ENCODE data around the gene KRT80.

DNA sequence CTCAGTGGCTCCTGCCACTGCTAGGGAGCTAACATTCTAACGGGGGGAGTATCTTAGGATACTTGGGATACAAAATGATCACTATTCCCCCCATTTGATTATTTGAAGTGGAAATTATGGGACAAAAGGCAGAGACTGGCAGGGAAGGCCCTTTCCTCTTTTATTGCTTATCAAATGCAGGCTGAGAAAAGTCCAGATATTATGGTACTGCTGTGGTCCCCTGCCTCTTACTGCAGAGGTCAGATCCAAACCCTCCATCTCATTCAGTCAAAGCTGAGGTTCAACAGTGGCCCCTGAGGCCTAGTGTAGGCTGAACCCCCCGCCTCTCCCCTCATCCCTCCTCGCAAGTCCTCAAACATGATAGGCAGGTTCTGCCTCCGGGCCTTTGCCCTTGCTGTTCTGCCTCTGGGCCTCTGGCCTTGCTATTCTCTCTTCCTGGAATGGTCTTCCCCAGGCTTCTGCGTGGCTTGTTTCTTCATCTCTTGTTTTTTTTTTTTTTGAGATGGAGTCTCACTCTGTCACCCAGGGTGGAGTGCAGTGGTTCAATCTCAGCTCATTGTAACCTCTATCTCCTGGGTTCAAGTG, 34.2 kb downstream of the KRT80 start:
- TF ChIP-seq, protein P1, sequence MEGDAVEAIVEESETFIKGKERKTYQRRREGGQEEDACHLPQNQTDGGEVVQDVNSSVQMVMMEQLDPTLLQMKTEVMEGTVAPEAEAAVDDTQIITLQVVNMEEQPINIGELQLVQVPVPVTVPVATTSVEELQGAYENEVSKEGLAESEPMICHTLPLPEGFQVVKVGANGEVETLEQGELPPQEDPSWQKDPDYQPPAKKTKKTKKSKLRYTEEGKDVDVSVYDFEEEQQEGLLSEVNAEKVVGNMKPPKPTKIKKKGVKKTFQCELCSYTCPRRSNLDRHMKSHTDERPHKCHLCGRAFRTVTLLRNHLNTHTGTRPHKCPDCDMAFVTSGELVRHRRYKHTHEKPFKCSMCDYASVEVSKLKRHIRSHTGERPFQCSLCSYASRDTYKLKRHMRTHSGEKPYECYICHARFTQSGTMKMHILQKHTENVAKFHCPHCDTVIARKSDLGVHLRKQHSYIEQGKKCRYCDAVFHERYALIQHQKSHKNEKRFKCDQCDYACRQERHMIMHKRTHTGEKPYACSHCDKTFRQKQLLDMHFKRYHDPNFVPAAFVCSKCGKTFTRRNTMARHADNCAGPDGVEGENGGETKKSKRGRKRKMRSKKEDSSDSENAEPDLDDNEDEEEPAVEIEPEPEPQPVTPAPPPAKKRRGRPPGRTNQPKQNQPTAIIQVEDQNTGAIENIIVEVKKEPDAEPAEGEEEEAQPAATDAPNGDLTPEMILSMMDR (IDR thresholded peaks at IDR 0.05) = no peak
- no peak for TF ChIP-seq POLR2A (IDR thresholded peaks at IDR 0.05)

Measured in uterus (tissue), 2 donors.